ENCODE measurements around the gene NSG2.

GRCh38 chr5:174147551-174147950, 102.0 kb downstream of the NSG2 start:
- no peak for TF ChIP-seq CTCF (IDR thresholded peaks at IDR 0.05; ENCODE audit: low read length)
- TF ChIP-seq EZH2 (optimal IDR thresholded peaks at IDR 0.05; ENCODE audit: low read depth, low read length): no peak
- TF ChIP-seq EZH2phosphoT487 (IDR thresholded peaks at IDR 0.05; ENCODE audit: low read length): no peak

Data from MM.1S (cell line).